Ishikawa (cell line): Measurements from ENCODE around the gene CCDC91.

Source experiments
- CEBPB ChIP-seq: IDR thresholded peaks from 2 replicates; pipeline ENCODE4 v1.6.1; 2012
- CREB1 ChIP-seq: IDR thresholded peaks from 2 replicates; pipeline ENCODE4 v1.6.1; 2012; ENCODE audit warnings: low read depth
- EGR1 ChIP-seq: IDR thresholded peaks from 2 replicates; pipeline ENCODE4 v1.6.1; 2012
- EP300 ChIP-seq: IDR thresholded peaks from 2 replicates; pipeline ENCODE4 v1.6.1; 2012; ENCODE audit warnings: borderline replicate concordance
- FOXM1 ChIP-seq: IDR thresholded peaks from 2 replicates; pipeline ENCODE4 v1.6.1; 2012; ENCODE audit warnings: low read depth, borderline replicate concordance
- NFIC ChIP-seq: IDR thresholded peaks from 2 replicates; pipeline ENCODE4 v1.6.1; 2012
- RAD21 ChIP-seq: IDR thresholded peaks from 2 replicates; pipeline ENCODE4 v1.6.1; 2012; ENCODE audit warnings: low read depth
- REST ChIP-seq: IDR thresholded peaks from 2 replicates; pipeline ENCODE4 v1.6.1; 2012; ENCODE audit warnings: low read depth, mild to moderate bottlenecking
- TAF1 ChIP-seq: IDR thresholded peaks from 2 replicates; pipeline ENCODE4 v1.6.1; 2012; ENCODE audit warnings: low read depth, mild to moderate bottlenecking
- TCF12 ChIP-seq: IDR thresholded peaks from 2 replicates; pipeline ENCODE4 v1.6.1; 2012; ENCODE audit warnings: low read depth
- TEAD4 ChIP-seq: IDR thresholded peaks from 2 replicates; pipeline ENCODE4 v1.6.1; 2012
- YY1 ChIP-seq: IDR thresholded peaks from 2 replicates; pipeline ENCODE4 v1.6.1; 2012; ENCODE audit warnings: low read depth
- ZBTB7A ChIP-seq: IDR thresholded peaks from 2 replicates; pipeline ENCODE4 v1.6.1; 2012; ENCODE audit warnings: low read depth
- TF ChIP-seq, protein P1 (sequence below): IDR thresholded peaks from 2 replicates; pipeline ENCODE4 v1.6.1; 2012
- TF ChIP-seq, protein P2 (sequence below): IDR thresholded peaks from 2 replicates; pipeline ENCODE4 v1.6.1; 2012

CCDC91 gene

DNA sequence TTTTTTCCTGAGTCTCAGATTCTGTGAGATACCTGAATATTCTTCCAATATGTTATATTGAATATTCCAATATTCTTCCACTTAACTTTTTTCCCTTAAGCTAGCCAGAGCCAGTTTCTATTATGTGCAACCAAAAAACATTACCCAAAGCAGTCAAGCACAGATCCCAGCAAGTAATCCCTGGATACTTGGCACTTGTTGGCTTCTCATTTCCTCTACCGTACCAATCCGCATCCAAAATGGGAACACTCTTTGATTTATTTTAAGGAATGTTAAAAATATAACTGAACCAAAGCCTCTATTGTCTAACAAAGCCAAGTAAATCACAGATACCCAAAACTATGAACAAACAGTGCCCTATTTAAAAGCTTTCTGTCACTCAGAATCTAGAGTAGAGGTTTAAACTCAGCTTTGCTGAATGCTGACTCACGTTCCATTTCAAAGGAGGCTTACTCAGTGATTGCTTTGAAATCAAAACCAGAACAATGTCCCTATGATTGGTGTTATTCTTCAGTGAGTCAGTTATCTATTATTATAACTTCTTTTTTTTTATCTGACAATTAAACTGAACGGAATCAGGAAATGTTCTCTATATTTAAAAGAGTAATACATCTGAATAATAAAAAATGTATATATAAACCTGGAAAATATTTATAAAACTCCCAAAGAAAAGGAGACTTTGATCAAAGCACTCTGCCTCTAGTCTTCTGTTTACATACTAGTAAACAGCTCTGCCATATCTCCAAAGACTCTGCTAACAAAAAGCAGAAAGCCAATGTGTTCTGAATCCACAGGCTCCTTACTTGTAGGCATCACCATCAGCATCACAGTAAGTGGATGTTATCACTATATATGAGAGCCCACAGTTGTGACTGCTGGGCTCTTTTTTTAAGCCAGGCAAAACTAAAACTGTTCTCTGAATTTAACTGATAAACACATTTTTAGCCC lies 360.8 kb downstream of the CCDC91 start:
- no peak for TF ChIP-seq YY1
- no peak for TF ChIP-seq EP300
- TF ChIP-seq EGR1 = no peak
- TF ChIP-seq NFIC = no peak
- no peak for TF ChIP-seq TAF1
- no peak for TF ChIP-seq TEAD4
- no peak for TF ChIP-seq RAD21
- TF ChIP-seq FOXM1 = no peak
- TF ChIP-seq REST = no peak
- no peak for TF ChIP-seq CREB1
- TF ChIP-seq, protein P1, sequence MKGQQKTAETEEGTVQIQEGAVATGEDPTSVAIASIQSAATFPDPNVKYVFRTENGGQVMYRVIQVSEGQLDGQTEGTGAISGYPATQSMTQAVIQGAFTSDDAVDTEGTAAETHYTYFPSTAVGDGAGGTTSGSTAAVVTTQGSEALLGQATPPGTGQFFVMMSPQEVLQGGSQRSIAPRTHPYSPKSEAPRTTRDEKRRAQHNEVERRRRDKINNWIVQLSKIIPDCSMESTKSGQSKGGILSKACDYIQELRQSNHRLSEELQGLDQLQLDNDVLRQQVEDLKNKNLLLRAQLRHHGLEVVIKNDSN = no peak
- no peak for TF ChIP-seq TCF12
- no peak for TF ChIP-seq ZBTB7A
- TF ChIP-seq CEBPB = no peak

DNA sequence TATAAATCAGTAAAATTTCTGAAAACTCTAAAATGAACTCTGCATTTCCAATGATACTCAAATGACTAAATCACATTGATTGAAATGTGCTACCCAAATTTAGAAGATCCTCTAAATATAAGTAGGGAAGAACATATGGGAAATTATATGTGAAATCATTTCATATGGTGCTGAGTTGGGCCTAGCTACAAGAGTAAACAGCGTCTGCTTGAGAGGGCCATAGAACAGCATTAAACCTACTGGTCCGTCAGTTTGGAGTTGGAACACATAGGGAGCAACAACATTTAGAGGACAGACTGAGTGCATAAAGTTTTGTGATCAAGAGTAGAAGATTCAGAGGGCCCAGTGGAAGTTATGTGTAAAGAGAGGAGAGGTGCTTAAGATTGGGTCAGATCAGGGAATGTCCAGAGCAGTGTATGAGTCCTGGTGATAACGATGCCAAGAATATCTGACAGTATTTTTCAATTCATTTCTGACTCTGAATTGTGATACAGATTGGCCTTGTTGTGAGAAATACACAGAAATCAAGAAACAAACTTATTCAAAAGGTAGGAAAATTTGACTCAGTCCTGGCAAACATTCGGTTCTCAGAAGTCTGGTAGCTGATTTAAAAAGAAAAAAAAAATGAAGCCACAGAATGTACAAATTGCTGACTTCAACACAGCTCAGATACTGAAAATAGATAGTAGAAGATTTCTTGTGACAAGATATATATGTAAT lies 362.2 kb downstream of the CCDC91 start:
- TF ChIP-seq EGR1 = no peak
- TF ChIP-seq, protein P2, sequence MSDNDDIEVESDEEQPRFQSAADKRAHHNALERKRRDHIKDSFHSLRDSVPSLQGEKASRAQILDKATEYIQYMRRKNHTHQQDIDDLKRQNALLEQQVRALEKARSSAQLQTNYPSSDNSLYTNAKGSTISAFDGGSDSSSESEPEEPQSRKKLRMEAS = no peak
- TF ChIP-seq TAF1 = no peak

- no peak for TF ChIP-seq CREB1
- no peak for TF ChIP-seq EP300
- no peak for TF ChIP-seq ZBTB7A
- no peak for TF ChIP-seq CEBPB
- TF ChIP-seq REST = no peak
- no peak for TF ChIP-seq RAD21
- no peak for TF ChIP-seq EGR1
- TF ChIP-seq YY1 = no peak
- TF ChIP-seq, protein P1 = no peak
- no peak for TF ChIP-seq TEAD4
- TF ChIP-seq, protein P2 = no peak
- TF ChIP-seq TAF1 = no peak
- TF ChIP-seq TCF12 = no peak
- TF ChIP-seq NFIC = no peak
- TF ChIP-seq FOXM1 = no peak
Measured at GRCh38 chr12:28555748-28556147, 365.5 kb downstream of the CCDC91 start.

DNA sequence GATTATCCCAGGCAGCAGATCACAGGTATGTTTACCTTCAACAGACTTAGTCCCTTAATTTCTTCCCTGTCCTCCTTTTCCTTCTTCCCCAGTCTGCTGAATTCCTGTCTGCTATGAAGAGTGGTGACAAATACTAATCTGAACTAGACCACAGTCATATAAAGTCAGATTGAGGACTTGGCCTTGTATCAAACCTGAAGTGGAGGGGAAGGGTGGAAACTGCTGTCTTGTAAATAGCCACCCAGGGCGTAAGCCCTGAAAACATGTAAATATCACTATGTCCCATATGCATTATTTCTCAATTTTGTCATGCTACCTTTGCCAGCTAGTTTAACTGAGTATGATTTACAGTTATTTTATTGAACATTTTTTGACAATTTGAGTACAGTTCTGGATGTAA lies 368.0 kb downstream of the CCDC91 start:
- no peak for TF ChIP-seq CREB1
- TF ChIP-seq NFIC = no peak
- no peak for TF ChIP-seq CEBPB
- TF ChIP-seq ZBTB7A = no peak
- no peak for TF ChIP-seq TCF12
- no peak for TF ChIP-seq REST
- no peak for TF ChIP-seq TEAD4
- no peak for TF ChIP-seq YY1
- no peak for TF ChIP-seq EGR1
- TF ChIP-seq RAD21 = no peak
- TF ChIP-seq, protein P1 = no peak
- no peak for TF ChIP-seq FOXM1
- no peak for TF ChIP-seq TAF1
- TF ChIP-seq, protein P2 = no peak
- TF ChIP-seq EP300 = no peak
